Activated CD4-positive, alpha-beta T cell treated with anti-CD3 and anti-CD28 coated beads, Interleukin-2, amount 50 U/mL, for 4 hours (primary cell): ENCODE results near the gene CLNK.
"Not testable (repeated sequence)": the region's sequence is repeated elsewhere in the genome, so short reads cannot be mapped to it uniquely, and the experiment has no call there.

ENCODE experiments used
- DNase-seq, 2 experiments: peaks; one replicate each; pipeline ENCODE4 v3.0.0-alpha.2; 2020

The CLNK gene

GRCh38 chr4:10656988-10657387 lies 27.6 kb downstream of the CLNK start:
- DNase-seq: no peak

GRCh38 chr4:10656420-10656819 lies 28.1 kb downstream of the CLNK start:
- DNase-seq: no peak

DNA sequence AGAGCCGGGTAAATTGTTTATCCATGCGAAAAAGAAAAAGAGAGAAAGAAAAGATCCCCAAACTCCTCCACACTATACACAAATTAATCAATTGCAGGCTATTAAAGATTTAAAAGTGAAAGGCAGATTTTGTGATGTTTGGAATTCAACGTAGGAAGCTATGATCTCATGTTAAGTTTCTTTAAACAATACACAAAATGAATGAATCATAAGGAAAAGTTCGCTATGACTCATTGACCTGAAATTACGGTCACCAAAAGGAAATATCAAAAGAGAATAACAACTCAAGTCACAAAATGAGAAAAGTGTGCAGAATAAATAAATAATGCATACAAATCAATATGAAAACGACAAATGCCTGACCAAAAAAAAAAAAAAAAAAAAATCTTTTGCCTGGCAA lies 28.6 kb downstream of the CLNK start:
- no peak for DNase-seq

- no peak for DNase-seq
Measured at GRCh38 chr4:10648479-10648878, 36.1 kb downstream of the CLNK start.

GRCh38 chr4:10647846-10648245 lies 36.7 kb downstream of the CLNK start:
- no peak for DNase-seq

GRCh38 chr4:10643600-10644425 lies 40.8 kb downstream of the CLNK start:
- DNase-seq: no peak

DNA sequence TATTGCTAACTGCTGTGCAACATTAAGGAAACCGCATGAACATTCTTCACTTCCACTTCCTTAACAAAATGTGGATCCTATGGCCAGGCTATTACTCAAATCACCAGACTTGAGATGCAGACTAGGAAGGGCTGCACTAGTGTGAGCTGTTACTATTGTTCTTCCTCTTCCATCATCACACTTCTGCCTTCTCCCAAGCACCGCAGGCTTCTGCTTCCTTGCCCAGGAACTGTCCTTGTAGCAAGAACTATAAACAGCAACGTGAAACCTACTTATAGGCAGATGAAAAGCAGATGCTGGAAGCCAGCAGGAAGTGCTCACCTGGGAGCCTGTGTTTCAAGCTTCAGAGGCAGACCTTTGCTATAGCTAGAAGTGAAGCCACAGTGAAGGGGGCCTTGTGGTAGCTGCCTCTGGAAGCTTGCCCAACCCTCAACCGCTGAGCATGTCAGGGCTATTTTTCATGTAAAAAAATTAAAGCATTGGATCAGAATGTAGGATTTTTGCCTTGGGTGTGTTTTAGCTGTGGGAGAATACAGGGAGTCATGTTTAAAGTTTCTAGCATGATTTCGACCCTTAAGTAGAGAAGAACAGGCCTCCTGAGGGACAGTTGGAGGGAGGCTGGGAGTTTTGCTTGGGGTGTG lies 43.9 kb downstream of the CLNK start:
- no peak for DNase-seq

DNA sequence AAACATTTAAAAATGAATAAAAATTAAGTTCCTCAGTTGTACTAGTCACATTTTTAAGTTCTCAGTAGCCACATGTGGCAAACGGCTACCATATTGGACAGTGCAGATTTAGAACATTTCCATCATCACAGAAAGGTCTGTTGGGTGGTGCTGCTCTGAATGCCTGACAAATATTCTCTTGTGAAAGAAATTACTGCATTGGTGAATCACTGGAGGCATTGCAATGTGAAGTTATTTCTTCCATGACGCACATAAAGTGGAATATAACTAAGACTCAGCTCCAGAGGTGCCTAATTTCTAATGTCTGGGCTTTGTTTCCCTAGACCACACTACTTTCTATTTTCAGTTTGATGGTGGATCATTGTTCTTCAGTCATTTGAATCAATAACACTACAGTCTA lies 44.9 kb downstream of the CLNK start:
- no peak for DNase-seq

DNA sequence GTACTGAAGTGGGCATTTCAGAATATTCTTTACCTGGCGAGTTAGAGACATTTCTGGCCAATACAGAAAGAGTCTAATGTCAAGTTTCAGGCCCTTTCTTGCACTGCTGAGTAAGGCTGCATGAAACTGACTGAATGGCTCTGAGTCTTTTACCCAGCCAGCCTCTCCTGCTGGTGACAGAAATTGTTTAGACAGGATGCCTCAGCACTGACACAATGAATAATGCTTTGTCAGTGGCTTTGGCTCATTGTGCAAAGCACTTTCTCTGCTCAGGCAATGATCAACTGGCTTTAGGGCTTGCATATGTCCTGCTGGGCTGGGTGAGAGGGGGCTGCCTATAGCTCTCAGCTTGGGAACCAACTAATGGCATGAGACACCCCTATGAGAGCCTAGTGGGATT lies 45.5 kb downstream of the CLNK start:
- DNase-seq: no peak

- DNase-seq: no peak
Measured at GRCh38 chr4:10635091-10635490, 49.5 kb downstream of the CLNK start.

DNA sequence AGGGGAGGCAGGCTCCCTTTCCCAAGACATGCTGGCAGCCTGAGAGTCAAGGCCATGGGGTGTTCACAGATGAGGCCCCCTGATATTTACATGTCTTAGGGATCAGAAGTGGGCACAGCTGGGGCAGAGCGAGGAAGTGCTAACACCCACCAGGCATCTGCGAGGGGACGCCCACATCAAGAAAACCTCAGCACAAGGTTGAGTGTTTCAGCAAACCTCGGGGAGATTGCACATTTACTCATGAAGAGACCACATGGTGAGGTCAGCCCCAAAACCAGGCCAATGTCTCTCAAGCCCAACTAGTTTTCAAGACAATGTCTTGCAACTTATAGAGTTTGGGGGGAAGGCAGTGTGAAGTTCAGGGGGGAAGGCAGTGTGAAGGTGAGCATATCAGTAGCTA lies 55.2 kb downstream of the CLNK start:
- no peak for DNase-seq

DNA sequence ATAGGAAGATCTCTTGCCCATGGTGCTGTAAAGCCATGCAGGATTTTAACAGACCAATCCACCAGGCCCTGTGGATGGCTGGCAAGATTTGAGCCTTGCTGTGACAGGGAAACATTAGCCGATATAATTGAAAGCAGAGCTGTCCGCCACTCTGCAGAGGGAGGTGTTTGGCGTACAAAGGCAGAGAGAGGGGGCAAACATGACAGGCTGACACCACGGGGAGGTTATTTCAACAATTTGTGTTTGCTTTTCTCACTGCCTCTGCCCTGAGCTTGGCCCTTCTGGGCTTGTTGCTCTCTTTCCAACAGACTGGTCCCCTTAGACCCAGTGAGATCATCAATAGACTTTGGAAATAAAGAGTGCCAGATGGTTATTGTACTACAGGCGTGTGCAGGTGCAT lies 59.4 kb downstream of the CLNK start:
- DNase-seq: no peak

DNA sequence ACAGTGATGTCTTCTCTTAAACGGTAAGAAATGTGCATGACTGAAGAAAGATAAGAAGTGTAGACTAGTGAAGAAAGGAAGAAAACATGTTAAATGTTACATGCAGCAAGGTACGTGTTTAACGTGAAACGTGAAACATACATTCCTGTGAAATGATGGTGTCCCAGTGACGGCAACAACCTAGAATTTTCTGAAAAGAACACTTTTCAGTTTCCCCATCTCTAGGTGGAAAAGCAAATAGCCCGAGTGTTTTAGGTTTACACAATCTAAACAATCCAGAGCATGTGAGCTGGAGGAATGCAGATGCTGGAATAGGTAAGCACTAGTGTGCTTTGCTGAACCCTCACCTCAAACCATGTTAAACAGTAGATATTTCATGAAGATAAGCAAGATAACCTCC lies 60.7 kb downstream of the CLNK start:
- DNase-seq: no peak

GRCh38 chr4:10623241-10623640 lies 61.3 kb downstream of the CLNK start:
- no peak for DNase-seq

DNA sequence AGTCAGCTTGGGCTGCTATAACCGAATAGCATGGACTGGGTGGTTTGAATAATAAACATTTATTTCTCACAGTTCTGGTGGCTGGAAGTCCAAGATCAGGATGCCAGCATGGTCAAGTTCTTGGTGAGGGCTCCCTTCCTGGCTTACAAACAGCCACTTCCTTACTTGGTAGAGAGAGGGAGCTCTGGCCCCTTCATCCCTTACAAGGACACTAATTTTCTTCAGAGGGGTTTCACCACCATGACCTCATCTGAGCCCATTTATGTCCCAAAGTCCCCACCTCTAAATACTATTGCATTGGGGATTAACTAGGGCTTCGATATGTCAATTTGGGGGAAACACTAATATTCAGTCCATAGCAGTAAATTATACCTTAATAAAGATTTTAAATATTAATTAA lies 61.8 kb downstream of the CLNK start:
- no peak for DNase-seq

DNA sequence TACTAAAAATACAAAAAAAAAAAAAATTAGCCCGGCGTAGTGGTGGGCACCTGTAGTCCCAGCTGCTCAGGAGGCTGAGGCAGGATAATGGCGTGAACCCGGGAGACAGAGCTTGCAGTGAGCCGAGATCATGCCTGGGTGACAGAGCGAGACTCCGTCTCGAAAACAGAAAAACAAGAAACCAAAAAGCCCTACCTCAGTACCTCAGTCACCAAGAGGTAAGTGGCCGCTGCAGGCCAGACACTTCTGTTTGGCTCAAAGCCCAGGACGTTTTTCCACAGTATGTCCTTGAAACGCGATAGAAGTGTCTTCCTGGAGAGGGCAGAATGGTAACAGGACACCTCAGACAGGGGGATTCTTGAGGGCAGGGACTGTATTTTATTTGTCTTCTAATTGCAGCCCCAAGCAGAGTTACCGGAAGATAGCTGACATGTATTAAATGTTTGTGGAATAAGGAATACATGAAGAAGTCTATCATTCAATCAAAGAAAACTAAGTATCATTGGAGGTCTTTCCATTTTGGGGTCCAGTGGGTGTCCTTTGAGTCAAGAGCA lies 63.6 kb downstream of the CLNK start:
- DNase-seq: no peak

GRCh38 chr4:10619855-10620254 lies 64.7 kb downstream of the CLNK start:
- DNase-seq: no peak

DNA sequence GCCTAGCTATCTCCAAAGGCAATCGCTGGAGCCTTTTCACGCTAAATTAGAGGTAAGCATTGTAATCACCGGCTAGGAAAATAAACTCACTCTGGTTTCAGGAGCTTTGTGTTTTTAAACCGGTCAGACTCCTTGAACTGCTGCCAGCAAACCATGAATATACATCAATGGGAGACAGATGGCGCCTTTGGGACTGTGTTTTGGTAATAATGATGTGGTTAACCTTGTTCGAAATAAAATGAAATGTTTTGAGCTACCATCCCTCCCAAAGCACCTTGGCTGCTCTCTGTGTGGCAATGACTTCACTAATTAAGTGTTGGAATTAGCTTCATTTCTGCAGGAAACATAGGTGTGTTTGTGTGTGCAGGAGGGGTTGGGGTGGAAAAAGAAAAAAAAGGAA lies 65.3 kb downstream of the CLNK start:
- DNase-seq: no peak

- DNase-seq: not testable (repeated sequence)
Measured at GRCh38 chr4:10614926-10615325, 69.6 kb downstream of the CLNK start.

DNA sequence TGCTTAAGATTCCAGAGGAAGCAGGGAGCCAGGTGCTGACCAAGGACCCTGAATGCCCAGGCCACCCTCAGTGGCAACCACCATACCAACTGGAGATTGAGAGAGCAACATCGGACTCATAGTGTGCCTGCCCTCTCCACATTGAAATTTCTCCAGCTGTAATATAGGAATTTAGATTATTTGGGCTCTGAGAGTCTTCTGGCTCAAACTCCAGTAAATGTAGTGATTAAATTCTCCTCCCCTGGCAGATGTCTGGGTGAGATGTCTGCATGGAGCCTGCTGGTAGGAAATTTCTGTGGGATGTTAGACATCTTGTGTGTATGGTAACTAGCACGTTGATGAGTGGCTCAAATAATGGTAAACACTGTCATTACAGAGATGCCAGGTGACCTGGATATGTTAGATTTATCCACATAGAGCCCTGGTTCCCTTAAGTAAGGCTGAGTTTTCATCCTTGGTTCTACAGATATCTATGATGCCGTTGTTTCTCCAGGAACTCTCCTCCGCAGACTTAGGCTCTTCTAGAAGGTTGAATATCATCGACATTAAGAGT lies 70.6 kb downstream of the CLNK start:
- no peak for DNase-seq

GRCh38 chr4:10612476-10612875 lies 72.1 kb downstream of the CLNK start:
- no peak for DNase-seq

DNA sequence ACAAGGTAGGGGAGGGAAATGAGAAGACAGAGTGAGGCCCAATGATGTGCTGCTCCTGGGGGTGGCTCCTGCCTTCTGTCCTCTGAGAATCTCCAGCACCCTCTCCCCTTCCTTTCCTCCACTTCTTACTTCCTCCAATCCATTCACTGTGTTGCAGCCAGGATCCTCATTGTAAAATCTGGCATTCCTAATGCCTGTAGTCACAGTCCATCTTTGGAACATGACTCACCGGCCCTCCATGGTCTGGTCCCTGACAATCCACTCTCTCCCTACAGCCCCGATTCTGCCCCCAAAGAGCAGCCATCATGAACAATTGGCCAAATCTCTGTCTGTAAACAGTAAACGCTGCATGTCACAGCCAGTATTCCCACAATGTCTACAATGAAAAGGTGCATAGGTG lies 72.9 kb downstream of the CLNK start:
- DNase-seq: no peak

GRCh38 chr4:10608501-10609219 lies 75.9 kb downstream of the CLNK start:
- DNase-seq: no peak
